GM12864 (cell line): ENCODE data around the gene GSPT1.
"Not testable (repeated sequence)": the region's sequence is repeated elsewhere in the genome, so short reads cannot be mapped to it uniquely, and the experiment has no call there.

ENCODE experiments used
- DNase-seq: peaks from one replicate; pipeline ENCODE4 v3.0.0-alpha.2; 2011; ENCODE audit warnings: low read depth
- H3K4me3 ChIP-seq: 2 replicates; pipeline ENCODE4 v1.5.1; 2011; ENCODE audit warnings: mild to moderate bottlenecking, low read depth, low read length, control low read depth
- TF ChIP-seq, protein P1 (sequence below): IDR thresholded peaks from 2 replicates; pipeline ENCODE4 v1.5.1; 2011; ENCODE audit warnings: low read depth, mild to moderate bottlenecking, moderate library complexity, low read length, control low read depth, inconsistent platforms; ENCODE audit errors: missing control alignments

Gene GSPT1

GRCh38 chr16:11955713-11956123 lies 40.0 kb upstream of the GSPT1 start:
- TF ChIP-seq, protein P1, sequence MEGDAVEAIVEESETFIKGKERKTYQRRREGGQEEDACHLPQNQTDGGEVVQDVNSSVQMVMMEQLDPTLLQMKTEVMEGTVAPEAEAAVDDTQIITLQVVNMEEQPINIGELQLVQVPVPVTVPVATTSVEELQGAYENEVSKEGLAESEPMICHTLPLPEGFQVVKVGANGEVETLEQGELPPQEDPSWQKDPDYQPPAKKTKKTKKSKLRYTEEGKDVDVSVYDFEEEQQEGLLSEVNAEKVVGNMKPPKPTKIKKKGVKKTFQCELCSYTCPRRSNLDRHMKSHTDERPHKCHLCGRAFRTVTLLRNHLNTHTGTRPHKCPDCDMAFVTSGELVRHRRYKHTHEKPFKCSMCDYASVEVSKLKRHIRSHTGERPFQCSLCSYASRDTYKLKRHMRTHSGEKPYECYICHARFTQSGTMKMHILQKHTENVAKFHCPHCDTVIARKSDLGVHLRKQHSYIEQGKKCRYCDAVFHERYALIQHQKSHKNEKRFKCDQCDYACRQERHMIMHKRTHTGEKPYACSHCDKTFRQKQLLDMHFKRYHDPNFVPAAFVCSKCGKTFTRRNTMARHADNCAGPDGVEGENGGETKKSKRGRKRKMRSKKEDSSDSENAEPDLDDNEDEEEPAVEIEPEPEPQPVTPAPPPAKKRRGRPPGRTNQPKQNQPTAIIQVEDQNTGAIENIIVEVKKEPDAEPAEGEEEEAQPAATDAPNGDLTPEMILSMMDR, result no peak
- DNase-seq, result no peak
- no peak overlapping the region for H3K4me3 ChIP-seq

- not testable (repeated sequence) for H3K4me3 ChIP-seq, DNase-seq
Observed at GRCh38 chr16:11953576-11953975, 37.8 kb upstream of the GSPT1 start.

DNA sequence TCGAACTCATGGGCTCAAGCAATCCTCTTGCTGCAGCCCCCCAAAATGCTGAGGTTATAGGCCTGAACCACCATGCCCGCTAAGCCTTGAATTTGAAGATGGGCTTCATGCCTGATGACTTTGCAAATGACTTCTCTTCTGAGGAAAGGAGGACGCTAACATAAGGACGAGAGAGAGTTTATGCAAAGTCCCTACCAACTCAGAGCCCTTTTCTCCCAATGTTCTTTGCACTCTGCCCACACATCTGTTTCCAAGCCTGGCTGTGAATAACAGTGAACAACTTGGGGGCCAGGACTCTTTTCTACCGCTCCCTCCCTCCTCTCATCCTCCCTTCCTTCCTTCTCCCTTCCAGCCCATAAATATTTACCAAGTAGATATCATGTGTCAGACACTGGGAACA lies 34.6 kb upstream of the GSPT1 start:
- H3K4me3 ChIP-seq, result no peak overlapping the region
- TF ChIP-seq, protein P1, result no peak
- DNase-seq, result no peak

- no peak for DNase-seq
- H3K4me3 ChIP-seq, result no peak overlapping the region
- TF ChIP-seq, protein P1, result peak; percentile 83
Observed at GRCh38 chr16:11949527-11949926, 33.8 kb upstream of the GSPT1 start.

GRCh38 chr16:11948819-11949218 lies 33.1 kb upstream of the GSPT1 start:
- no peak for DNase-seq
- no peak overlapping the region for H3K4me3 ChIP-seq
- TF ChIP-seq, protein P1, result no peak

GRCh38 chr16:11946433-11946832 lies 30.7 kb upstream of the GSPT1 start:
- no peak overlapping the region for H3K4me3 ChIP-seq
- no peak for DNase-seq
- TF ChIP-seq, protein P1, result no peak

DNA sequence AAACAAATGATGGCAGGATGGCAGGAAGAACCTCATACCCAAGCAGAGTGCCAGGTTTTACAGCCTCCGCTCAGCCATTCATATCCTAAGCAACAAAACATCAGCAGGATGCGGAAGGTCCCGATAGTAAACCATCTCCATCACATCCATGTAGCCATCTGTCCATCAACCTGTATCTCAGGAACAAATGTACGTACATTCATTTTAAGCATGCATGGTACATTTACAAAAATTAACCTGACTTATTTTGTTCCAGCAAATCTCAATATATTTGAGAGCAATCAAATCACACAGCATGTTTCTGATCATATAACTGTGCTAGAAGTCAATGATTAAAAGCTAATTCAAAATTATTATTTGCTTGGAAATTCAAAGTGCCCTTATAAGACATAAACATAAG lies 26.2 kb upstream of the GSPT1 start, which contains the start of gene NPIPB2:
NPIPB2 (minus strand) TSS at position 101 of the 400 bp plus-strand sequence; CDS start at position 101, 0 bp downstream.
- not testable (repeated sequence) for DNase-seq, H3K4me3 ChIP-seq

DNA sequence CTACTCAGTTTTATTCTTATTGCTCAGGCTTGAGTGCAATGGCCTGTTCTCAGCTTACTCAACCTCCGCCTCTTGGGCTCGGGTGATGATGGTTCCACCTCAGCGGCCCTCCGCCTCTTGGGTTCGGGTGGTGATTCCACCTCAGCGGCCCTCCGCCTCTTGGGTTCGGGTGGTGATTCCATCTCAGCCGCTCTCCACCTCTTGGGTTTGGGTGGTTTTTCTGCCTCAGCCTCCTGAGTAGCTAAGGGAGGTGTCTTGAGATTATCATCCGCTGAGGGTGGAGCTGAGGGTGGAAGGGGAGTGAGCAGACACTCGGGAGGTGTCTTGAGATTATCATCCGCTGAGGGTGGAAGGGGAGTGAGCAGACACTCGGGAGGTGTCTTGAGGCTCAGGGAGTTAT lies 11.6 kb upstream of the GSPT1 start:
- not testable (repeated sequence) for H3K4me3 ChIP-seq, DNase-seq

GRCh38 chr16:11924046-11924445 lies 8.3 kb upstream of the GSPT1 start:
- DNase-seq, H3K4me3 ChIP-seq: not testable (repeated sequence)
